T-helper 1 cell treated with Interleukin-12 subunit alpha and Interleukin-12 subunit beta and Interleukin-4 antibody, amounts not matched to agents 30 μg/mL and 1 μg/mL, for 36 hours (primary cell): Measurements from ENCODE around the gene C16orf54.
"Not testable (repeated sequence)": the region's sequence is repeated elsewhere in the genome, so short reads cannot be mapped to it uniquely, and the experiment has no call there.

Experiments
- H3K27ac Mint-ChIP-seq: one replicate; pipeline ENCODE4 v1.8.0; 2021; ENCODE audit warnings: mild to moderate bottlenecking, mixed read lengths
- H3K27me3 Mint-ChIP-seq: one replicate; pipeline ENCODE4 v1.8.0; 2021; ENCODE audit warnings: low read depth, mixed read lengths
- H3K36me3 Mint-ChIP-seq: one replicate; pipeline ENCODE4 v1.8.0; 2021; ENCODE audit warnings: low read depth, mixed read lengths
- H3K4me1 Mint-ChIP-seq: one replicate; pipeline ENCODE4 v1.8.0; 2021; ENCODE audit warnings: low read depth, mixed read lengths
- H3K4me3 Mint-ChIP-seq: one replicate; pipeline ENCODE4 v1.8.0; 2021; ENCODE audit warnings: mild to moderate bottlenecking, moderate library complexity, mixed read lengths
- H3K9me3 Mint-ChIP-seq: one replicate; pipeline ENCODE4 v1.8.0; 2021; ENCODE audit warnings: mixed read lengths

C16orf54 gene

DNA sequence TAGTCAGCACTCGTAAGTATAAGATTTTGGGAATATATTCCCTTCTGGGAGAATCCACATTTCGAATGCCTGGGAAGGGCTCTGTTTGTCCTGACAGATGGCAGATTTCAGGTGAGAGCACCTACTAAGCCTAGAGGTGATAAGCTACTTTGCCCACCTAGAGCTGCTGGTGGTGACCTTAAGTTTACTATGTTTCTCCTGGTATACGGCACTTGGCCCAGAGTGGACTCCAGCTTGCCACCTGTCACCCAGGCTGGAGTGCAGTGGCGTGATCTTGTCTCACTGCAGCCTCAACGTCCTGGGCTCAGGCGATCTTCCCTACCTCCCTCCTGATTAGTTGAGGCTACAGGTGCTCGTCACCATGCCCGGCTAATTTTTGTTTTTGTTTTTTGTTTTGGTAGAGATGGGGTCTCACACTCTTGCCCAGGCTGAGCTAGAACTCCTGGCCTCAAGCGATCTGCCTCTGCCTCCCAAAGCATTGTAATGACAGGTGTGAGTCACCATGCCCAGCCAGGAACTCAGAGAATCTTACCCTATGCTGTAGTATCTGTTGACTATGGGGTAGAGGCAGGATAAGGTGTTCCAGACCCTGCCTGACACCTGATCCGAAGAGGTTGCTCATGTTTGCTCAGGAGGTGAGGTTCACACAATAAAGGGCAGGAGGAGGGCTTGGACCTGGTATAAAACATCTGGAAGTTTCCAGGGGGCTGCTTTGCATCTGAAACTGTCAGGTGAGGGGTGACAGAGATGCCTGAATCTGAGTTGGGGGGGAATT, 32.0 kb upstream of the C16orf54 start, which contains the start of gene ZG16:
Gene ZG16, plus strand, starts transcription at position 681 of the 775 bp plus-strand sequence. CDS start 1,011 bp downstream, outside the sequence.
- Mint-ChIP-seq H3K27me3 (peaks cover 24% of the 10 kb centered on the region), H3K4me3 (no peak within 1 kb of the TSS), H3K36me3 (no peaks in the 10 kb centered on the region), H3K9me3 (no peaks in the 10 kb centered on the region), H3K4me1 (peaks cover 1% of the 10 kb centered on the region), H3K27ac (no peak within 1 kb of the TSS)

DNA sequence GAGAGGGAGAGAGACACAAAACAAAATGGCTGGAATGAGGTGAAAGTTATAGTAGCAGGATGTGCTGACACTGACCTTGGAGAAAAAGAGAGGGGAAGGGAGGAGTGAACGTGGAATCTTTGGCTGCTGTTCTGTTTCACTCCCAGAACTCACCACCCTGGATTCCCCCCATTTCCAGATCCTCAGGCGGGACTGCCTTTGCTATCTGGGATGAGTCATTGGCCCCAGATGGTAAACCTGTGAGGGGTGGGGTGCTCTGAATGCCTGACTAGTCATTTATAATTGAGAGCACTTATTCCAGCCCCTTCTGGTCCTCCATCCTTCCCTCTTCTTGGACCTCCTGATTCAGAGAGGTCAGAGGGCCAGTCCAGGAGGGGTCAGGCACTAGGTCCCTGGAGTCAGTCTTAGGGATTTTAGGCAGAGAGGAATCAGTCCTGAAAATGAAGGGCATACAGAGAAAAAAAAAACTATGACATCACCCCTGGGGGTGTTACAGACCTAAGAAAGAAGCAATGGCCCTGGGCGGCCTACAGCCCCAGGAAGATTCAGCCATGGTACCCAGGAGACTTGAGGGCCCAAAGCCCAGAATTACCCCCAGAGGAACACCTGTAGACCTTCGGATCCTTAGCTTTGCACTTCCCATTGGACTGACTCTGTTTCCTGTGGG, 30.1 kb upstream of the C16orf54 start:
- no peak overlapping the region for H3K27ac Mint-ChIP-seq

DNA sequence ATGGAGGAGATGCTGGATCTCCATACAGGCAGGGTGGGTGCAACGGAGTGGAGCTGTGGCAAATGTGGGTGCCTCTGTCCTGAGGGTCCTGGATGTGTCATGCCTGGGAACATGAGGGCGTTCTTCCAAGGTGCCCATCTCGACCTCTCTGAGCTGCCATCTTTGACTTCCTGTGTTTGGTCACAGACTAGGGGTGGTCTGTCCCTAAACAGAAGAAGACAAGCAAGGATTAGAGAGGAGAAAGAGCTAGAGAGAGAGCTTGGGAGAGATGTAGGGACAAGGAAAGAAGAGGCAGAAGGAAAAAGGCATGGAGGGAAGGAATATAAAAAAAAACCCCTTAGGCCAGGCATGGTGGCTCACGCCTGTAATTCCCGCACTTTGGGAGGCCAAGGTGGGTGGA, 28.9 kb upstream of the C16orf54 start:
- no peaks in the 10 kb centered on the region for H3K36me3 Mint-ChIP-seq
- H3K27ac Mint-ChIP-seq, result no peak overlapping the region
- no peak overlapping the region for H3K4me3 Mint-ChIP-seq
- H3K9me3 Mint-ChIP-seq, result no peaks in the 10 kb centered on the region
- H3K4me1 Mint-ChIP-seq, result peaks cover 6% of the 10 kb centered on the region
- peaks cover 18% of the 10 kb centered on the region for H3K27me3 Mint-ChIP-seq

More for the DNA sequence above, 30.1 kb upstream of the C16orf54 start:
- no peaks in the 10 kb centered on the region for H3K9me3 Mint-ChIP-seq
- H3K4me1 Mint-ChIP-seq, result peaks cover 6% of the 10 kb centered on the region
- H3K27me3 Mint-ChIP-seq, result peaks cover 24% of the 10 kb centered on the region
- H3K4me3 Mint-ChIP-seq, result no peak overlapping the region
- H3K36me3 Mint-ChIP-seq, result no peaks in the 10 kb centered on the region

DNA sequence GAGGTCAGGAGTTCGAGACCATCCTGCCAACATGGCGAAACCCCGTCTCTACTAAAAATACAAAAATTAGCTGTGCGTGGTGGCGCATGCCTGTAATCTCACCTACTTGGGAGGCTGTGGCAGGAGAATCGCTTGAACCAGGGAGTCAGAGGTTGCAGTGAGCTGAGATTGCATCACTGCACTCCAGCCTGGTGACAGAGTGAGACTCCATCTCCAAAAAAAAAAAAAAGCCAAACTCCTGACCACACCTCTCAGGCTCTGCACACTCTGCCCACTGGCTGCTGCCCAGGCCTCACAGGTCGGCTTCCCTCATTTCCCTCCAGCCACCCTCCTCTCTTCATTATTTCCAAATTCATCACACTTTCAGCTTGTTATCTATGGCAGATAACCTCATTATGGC, 26.5 kb upstream of the C16orf54 start:
- H3K4me3 Mint-ChIP-seq, H3K36me3 Mint-ChIP-seq, H3K27ac Mint-ChIP-seq, H3K27me3 Mint-ChIP-seq, H3K9me3 Mint-ChIP-seq, H3K4me1 Mint-ChIP-seq: not testable (repeated sequence)

GRCh38 chr16:29770250-29770929, 24.6 kb upstream of the C16orf54 start:
- Mint-ChIP-seq H3K27me3 (peaks cover 3% of the 10 kb centered on the region), H3K4me3 (no peak overlapping the region), H3K27ac (no peak overlapping the region), H3K36me3 (no peaks in the 10 kb centered on the region), H3K4me1 (peaks cover 6% of the 10 kb centered on the region), H3K9me3 (no peaks in the 10 kb centered on the region)

GRCh38 chr16:29769507-29769906, 23.7 kb upstream of the C16orf54 start:
- Mint-ChIP-seq H3K9me3 (no peaks in the 10 kb centered on the region), H3K27ac (no peak overlapping the region), H3K4me1 (peaks cover 6% of the 10 kb centered on the region), H3K4me3 (no peak overlapping the region), H3K27me3 (peaks cover 5% of the 10 kb centered on the region), H3K36me3 (no peaks in the 10 kb centered on the region)

GRCh38 chr16:29767062-29767461, 21.3 kb upstream of the C16orf54 start:
- Mint-ChIP-seq H3K4me1 (peaks cover 2% of the 10 kb centered on the region), H3K9me3 (no peaks in the 10 kb centered on the region), H3K27me3 (peaks cover 10% of the 10 kb centered on the region), H3K4me3 (no peak overlapping the region), H3K27ac (no peak overlapping the region), H3K36me3 (no peaks in the 10 kb centered on the region)

- H3K4me1 Mint-ChIP-seq, result peaks cover 1% of the 10 kb centered on the region
- no peak overlapping the region for H3K27ac Mint-ChIP-seq
- no peaks in the 10 kb centered on the region for H3K36me3 Mint-ChIP-seq
- H3K4me3 Mint-ChIP-seq, result no peak overlapping the region
- H3K9me3 Mint-ChIP-seq, result no peaks in the 10 kb centered on the region
- peaks cover 10% of the 10 kb centered on the region for H3K27me3 Mint-ChIP-seq
Observed at GRCh38 chr16:29766571-29766970, 20.8 kb upstream of the C16orf54 start.

DNA sequence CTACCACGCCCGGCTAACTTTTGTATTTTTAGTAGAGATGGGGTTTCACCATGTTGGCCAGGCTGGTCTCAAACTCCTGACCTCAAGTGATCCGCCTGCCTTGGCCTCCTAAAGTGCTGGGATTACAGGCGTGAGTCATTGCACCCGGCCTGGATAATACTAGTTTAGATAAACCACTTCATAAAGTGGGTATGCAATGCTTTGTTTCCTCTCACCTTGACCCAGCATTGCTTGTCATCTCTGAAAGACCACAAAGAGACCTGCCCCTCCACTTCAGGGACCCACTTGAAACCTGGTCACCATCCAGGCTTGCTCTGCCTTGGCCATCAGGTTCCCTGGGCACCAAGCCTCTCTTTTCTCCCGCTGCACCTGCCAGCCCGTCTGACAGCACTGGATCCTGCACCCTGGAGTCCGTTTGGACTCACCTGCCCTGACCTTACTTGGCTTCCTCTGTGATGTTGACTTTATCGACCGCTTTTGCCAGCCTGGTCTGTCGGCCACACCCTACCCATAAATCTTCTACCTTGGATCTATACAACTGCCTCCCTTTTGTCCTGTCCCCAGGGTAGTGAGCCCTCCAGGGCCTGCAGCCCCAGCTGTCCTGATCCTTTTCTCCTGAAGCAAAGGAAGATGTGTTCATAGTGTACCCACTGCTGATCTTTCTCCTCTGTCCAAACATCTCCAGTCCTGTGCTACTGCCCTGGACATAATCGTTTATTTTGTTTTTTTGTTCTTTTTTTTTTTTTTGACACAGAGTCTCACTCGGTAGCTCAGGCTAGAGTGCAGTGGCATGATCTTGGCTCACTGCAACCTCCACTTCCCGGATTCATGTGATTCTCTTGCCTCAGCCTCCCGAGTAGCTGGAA, 19.6 kb upstream of the C16orf54 start:
- no peaks in the 10 kb centered on the region for H3K36me3 Mint-ChIP-seq
- no peak overlapping the region for H3K27ac Mint-ChIP-seq
- no peak overlapping the region for H3K4me3 Mint-ChIP-seq
- peaks cover 1% of the 10 kb centered on the region for H3K4me1 Mint-ChIP-seq
- H3K9me3 Mint-ChIP-seq, result no peaks in the 10 kb centered on the region
- peaks cover 10% of the 10 kb centered on the region for H3K27me3 Mint-ChIP-seq

DNA sequence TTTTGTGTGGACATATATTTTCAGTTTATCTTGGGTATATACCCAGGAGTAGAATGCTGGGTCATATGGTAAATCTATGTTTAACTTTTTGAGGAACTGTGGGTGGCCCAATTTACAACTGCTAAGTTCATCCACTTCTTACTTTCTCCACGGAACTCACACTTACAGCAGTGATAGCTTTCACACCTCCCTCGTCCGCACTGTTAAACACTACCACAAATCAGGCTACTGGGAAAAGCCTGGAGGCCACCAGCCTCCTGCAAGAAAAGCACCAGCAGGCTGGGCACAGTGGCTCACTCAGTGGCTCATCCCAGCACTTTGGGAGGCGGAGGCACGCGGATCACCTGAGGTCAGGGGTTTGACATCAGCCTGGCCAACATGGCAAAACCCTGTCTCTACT, 17.5 kb upstream of the C16orf54 start:
- Mint-ChIP-seq H3K4me3 (no peak overlapping the region), H3K27ac (no peak overlapping the region), H3K9me3 (no peaks in the 10 kb centered on the region), H3K27me3 (peaks cover 10% of the 10 kb centered on the region), H3K4me1 (peaks cover 1% of the 10 kb centered on the region), H3K36me3 (no peaks in the 10 kb centered on the region)

DNA sequence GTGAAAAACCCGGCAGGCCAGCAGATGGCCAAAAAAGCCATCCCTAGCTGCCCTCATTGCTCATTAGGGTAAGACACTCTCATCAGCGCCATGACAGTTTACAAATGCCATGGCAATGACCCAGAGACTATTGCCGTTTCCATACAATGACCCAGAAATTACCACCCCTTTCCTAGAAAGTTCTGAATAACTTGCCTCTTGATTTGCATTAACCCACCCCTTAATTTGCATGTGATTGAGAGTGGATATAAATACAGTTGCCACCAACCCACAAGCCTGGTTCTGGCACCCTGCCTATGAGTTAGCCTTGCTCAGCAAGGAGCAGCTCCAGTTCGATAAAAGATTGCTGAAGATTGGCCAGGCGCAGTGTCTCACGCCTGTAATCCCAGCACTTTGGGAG, 16.1 kb upstream of the C16orf54 start:
- H3K27ac Mint-ChIP-seq, result no peak overlapping the region
- no peaks in the 10 kb centered on the region for H3K4me1 Mint-ChIP-seq
- peaks cover 10% of the 10 kb centered on the region for H3K27me3 Mint-ChIP-seq
- no peaks in the 10 kb centered on the region for H3K9me3 Mint-ChIP-seq
- H3K4me3 Mint-ChIP-seq, result no peak overlapping the region
- H3K36me3 Mint-ChIP-seq, result no peaks in the 10 kb centered on the region

DNA sequence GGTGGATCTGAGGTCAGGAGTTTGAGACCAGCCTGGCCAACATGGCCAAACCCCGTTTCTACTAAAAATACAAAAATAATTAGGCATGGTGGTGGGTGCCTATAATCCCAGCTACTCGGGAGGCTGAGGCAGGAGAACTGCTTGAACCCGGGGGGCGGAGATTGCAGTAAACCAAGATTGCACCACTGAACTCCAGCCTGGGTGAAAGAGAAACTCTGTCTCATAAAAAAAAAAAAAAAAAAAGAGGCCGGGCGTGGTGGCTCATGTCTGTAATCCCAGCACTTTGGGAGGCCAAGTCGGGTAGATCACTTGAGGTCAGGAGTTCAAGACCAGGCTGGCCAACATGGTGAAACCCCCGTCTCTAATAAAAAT, 15.5 kb upstream of the C16orf54 start:
- not testable (repeated sequence) for H3K4me3 Mint-ChIP-seq, H3K9me3 Mint-ChIP-seq, H3K36me3 Mint-ChIP-seq, H3K4me1 Mint-ChIP-seq, H3K27ac Mint-ChIP-seq
- H3K27me3 Mint-ChIP-seq, result peaks cover 10% of the 10 kb centered on the region

- peaks cover 3% of the 10 kb centered on the region for H3K4me1 Mint-ChIP-seq
- no peaks in the 10 kb centered on the region for H3K9me3 Mint-ChIP-seq
- no peaks in the 10 kb centered on the region for H3K36me3 Mint-ChIP-seq
- H3K27me3 Mint-ChIP-seq, result peaks cover 10% of the 10 kb centered on the region
- H3K4me3 Mint-ChIP-seq, result no peak overlapping the region
- H3K27ac Mint-ChIP-seq, result no peak overlapping the region
Observed at GRCh38 chr16:29760567-29761279, 14.9 kb upstream of the C16orf54 start.
